Cardiac fibroblast (primary cell): ENCODE measurements around the gene CFAP46.
"Not testable (repeated sequence)": the region's sequence is repeated elsewhere in the genome, so short reads cannot be mapped to it uniquely, and the experiment has no call there.

ENCODE experiments used
- DNase-seq, 2 donors: peaks; one replicate each; pipeline versions ENCODE4 v3.0.0 to v3.0.0-alpha.2; 2010; ENCODE audit warnings: low read depth in 2 of 2
- H3K4me3 ChIP-seq, 2 donors: replicated peaks in 1 of 2; 1 replicate in 1 of 2; 2 replicates in 1 of 2; pipeline ENCODE4 v1.5.1; 2011; ENCODE audit warnings: low read depth in 2 of 2, low read length in 2 of 2, mild to moderate bottlenecking in 2 of 2, moderate library complexity in 1 of 2
- CTCF ChIP-seq: IDR thresholded peaks from one replicate; pipeline ENCODE4 v1.5.1; 2011; ENCODE audit warnings: low read depth, mild to moderate bottlenecking, low read length, inconsistent platforms

The CFAP46 gene

GRCh38 chr10:132827861-132828539, 114.4 kb downstream of the CFAP46 start:
- DNase-seq, result no peak

GRCh38 chr10:132827423-132827789, 115.0 kb downstream of the CFAP46 start:
- DNase-seq, result no peak
- no peak for TF ChIP-seq CTCF
- H3K4me3 ChIP-seq, result no peak overlapping the region

More at GRCh38 chr10:132827861-132828539, 114.4 kb downstream of the CFAP46 start:
- H3K4me3 ChIP-seq, result no peak overlapping the region
- TF ChIP-seq CTCF, result no peak

GRCh38 chr10:132826524-132827422, 115.6 kb downstream of the CFAP46 start:
- no peak for DNase-seq
- no peak overlapping the region for H3K4me3 ChIP-seq
- no peak for TF ChIP-seq CTCF

- not testable (repeated sequence) for H3K4me3 ChIP-seq, DNase-seq
Measured at GRCh38 chr10:132825783-132826523, 116.4 kb downstream of the CFAP46 start.

- H3K4me3 ChIP-seq, result no peak overlapping the region
- TF ChIP-seq CTCF, result no peak
- DNase-seq, result no peak
Measured at GRCh38 chr10:132820056-132820455, 122.3 kb downstream of the CFAP46 start.

GRCh38 chr10:132817701-132818211, 124.6 kb downstream of the CFAP46 start:
- H3K4me3 ChIP-seq, result no peak overlapping the region
- no peak for DNase-seq
- TF ChIP-seq CTCF, result no peak
